DMS 273 treated with DMSO at 0.1 percent for 48 hours (cell line): ENCODE measurements around the gene ENC1.

ENCODE experiments used
- DNase-seq: peaks from one replicate; lab custom pipeline; 2025; lab: John Stamatoyannopoulos, UW

Gene ENC1

DNA sequence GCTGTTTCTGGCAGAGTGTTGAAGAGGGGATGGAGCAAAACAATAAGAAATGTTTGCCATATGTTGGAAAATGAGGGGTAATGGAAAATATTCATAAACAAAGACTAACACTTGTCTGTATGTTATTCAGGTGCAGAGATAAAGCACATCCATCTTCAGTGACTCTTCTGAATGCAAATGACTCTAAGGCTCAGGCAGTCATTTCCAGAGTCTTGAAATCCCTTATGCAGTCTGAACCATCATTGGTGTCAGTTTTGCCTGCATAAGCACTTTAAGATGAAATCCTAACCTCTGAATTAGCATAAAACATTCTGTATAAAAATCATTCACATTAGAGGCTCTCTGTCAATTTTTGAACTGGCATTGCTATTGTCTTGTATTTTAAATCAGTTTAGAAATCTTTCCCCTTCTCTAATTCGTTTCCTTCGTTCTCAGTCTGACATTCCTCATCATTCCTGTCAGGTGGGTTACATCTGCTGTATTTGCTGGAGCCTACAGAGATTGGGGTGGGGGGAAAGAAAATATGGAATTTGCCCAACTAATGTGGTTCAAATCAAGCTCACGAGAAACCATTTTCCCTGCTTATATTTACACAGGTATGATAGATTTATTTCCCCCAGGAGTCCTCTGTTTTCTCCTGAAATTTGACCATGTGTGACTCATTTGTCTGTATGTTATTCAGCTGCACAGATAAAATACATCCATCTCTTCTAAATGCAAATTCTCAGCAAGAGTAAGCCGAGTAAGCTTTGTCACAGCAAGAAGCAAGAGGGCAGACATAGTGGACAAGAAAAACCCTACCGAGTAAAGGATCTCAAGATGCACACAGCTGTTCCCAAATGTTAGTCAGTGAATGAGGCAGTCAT lies 31.6 kb downstream of the ENC1 start:
- no peak for DNase-seq

DNA sequence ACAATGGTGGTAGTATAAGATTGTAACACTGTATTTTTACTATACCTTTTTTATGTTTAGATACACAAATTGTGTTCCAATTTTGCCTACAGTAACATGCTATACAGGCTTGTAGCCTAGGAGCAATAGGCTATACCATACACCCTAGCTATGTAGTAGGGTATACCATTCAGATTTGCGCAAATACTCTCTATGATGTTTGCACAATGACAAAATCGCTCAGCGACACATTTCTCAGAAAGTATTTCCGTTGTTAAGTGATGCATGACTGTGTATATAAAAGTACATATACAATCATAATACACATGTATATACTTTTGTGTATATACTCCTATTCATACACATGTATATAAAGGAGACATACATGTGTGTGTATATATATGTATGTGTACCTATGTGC lies 34.8 kb downstream of the ENC1 start:
- no peak for DNase-seq

DNA sequence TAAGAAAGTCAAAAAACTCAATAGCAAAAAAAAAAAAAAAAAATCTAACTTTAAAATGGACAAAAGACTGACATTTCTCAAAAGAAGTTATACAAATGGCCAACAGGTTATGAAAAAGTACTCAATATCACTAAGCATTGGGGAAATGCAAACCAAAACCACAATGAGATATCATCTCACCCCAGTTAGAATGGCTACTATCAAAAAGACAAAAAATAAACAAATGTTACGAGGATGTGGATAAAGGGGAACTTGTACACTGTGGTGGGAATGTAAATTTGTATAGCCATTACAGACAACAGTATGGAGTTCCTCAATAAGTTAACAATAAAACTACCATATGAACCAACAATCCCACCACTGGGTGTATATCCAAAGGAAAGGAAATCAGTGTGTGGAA lies 37.2 kb downstream of the ENC1 start:
- no peak for DNase-seq

DNA sequence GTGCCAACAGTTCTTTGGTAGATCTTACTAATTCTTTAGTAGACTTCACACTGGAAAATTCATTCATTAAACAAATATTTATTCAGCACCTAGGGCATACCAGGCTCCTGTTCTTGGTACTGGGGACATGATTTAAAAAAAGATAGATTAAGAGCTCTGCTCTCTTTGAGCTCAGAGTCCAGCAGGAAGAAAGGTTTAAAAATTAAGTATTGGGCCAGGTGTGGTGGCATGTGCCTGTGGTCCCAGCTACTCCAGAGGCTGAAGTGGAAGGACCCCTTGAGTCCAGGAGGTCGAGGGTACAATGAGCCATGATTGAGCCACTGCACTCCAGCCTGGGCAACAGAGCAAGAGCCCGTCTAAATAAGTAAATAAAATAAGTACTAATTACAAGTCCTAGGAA lies 41.4 kb downstream of the ENC1 start:
- DNase-seq: no peak

DNA sequence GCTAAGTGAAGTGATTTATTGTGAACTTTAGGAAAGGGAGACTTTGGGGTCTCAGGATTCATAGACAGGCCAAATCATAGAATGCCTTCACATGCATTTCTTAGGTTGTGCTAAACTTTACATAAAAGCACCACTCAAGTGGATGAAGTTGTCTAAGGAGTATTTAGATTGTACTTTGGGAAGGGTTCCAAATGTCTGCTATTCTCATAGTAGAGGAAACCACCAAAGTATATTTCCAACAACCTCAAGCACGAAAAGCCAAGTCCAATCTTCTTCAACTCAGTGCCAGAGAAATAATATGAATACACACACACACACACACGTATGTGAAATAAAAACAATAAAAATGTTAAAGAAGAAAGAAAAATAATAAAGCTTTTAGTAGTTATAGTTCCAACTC lies 41.8 kb downstream of the ENC1 start:
- DNase-seq: no peak

DNA sequence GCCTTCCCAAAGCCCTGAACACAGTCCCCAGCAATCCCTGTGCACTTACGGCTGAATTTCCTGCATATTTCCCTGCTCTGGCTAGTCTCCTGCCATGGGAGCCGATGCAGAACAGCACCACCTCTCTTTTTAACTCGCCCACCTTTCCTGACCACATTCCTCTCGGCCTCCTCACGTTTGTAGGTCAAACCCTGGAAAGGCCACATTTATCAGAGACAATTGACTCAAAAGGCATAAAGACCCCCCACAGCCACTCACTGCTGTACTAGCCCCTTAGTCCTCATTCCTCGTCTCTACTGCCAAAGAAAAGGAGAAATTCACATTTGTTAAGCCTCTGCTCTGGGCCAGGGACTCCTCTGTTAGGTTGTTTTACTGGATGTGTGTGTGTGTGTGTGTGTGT lies 43.6 kb downstream of the ENC1 start:
- no peak for DNase-seq

DNA sequence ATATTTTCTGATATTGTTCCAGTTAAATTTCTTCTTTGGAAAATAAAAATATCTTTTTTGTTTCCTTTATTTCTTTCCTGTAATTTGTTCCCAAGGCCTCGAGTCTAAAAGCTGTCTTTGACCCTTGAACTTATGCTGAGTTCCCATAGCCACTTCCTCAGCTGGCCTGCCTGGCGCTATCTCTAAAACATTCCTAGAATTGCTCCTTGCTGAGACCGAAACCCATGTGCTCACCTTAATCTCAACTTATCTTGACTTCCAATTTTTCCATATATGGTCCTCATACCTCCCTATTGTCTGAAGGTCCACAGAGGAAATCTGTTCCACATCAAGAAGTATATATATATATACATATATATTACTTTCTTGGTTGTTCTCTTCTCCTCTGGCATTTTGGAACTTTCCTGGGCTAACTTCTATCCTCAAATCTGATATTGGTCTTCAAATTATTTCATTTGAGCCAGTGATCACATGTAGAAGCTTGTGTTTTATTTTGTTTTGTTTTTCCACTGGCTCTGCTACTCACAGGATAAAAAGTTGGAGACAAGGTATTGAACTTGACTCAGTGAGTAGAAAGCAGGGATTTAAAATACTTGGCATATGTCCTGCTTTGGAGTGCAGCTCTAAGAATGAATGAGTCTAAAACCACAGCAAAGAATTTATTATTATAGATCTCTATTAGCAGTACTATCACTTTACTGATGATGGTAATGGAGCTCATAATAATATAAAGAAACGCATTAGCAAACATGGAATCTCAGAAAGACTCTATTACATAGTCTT lies 45.2 kb downstream of the ENC1 start:
- DNase-seq: no peak

DNA sequence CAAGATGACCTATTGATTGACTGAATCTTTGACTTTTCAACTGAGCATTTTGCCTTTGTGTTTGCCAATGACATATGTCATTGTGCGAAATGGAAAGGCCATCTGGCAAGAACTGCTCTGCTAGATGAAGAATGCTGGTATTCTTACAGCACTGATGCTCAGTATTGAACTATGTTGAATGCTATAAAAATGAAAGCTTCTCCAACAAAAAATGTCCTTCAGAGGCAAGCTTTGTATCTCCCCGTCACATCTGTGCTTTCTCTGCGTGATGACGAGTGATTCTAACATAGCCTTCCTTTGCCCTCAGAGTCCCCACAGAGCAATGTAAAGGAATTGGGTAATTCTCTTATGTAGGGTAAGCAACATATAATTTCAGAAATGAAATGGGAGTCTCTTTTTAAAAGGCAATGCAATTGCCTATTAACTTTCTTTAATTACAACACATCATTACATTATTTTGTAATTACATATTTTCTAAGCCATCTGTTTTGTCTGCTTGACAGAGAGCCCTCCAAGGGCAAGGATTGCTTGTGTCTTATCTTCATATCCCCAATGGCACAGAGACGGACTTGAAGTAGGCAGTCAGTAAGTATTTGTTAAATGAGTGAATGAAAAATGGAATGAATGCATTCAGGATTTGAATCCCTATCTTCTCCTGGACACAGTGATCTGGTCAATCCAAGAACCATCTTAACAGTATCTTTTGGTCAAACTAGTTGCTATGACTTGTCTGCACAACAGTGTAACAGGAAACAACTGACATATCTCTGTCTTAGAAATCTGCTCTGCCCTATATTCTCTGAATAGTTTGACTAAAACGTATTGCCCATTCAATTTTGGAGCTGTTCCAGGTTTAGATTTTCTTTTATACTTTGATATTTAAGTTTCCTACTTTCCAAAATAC lies 46.1 kb downstream of the ENC1 start:
- DNase-seq: no peak

DNA sequence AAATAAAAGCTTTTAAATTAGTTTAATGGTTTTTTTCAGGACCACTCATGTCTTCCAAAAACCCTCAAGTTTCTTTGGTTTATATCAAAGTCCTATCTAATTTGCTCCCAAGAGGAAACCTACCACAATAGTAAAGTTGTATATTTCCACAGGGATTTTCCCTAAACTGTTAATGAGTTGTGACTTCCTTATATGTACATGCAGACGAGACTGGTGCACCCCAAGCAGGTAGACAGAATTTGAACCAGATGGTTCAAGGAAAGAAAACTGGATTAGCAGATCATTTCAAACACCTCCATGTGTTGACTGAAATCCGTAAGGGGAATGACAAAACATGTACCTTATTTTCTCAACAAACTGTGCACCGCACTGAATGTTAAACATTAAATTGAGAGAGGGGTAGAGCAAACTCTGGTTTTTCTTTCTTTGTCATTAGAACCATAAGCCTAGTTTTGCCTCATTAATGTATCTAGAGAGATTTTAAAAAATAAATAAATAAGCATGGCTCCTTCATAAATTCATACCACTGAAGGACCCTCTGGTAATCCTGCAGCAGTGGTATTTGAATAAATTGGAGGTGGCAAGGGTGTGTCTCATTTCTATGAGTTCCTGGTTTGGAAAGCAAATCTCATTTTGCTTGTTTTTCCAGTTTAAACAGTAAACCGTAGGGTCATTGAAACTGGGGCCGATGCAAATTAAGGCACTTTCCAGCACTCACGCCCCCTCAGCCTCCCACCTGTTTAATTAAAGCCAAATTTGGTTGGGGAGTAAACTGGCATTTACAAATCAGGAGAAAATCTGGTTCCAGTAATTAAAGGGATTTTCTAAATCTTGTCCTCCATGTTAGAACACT lies 51.1 kb downstream of the ENC1 start:
- no peak for DNase-seq

DNA sequence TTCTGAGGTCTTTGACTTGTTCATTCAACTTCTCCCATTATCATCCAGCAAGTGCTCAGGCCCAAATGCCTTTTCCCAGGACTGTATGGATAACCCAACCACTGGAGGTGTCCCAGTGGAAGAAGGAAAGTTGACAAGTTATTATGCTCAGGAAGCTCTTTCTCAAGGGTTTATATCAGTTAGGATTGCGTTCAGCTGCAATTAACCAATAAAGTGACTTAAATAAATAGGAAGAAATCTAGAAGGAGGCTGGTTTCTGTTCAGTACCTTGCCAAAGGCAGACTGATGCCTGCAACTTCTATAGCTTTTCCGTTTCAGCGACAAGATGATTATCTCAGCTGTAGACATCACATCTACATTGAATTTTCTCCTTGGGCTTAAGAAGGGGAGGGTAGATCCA lies 52.1 kb downstream of the ENC1 start:
- DNase-seq: no peak

DNA sequence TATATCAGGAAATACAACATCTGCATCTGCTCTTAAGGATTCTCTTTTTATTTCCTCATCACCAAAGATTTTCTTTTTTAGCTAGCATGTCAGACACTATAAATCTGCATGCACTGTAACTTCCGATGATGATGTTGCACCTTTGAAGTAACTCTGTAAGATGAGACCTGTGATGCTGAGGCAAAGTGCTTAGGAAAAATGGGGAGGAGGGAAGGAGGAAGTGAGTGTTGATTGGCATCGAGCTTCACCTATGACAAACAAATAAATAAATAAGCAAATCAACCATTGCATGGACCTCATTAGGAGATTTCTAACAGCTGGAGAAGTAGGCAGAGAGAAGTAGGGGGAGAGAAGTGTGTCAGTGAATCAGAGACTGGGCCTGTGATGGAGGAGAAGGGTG lies 52.6 kb downstream of the ENC1 start:
- DNase-seq: no peak

DNA sequence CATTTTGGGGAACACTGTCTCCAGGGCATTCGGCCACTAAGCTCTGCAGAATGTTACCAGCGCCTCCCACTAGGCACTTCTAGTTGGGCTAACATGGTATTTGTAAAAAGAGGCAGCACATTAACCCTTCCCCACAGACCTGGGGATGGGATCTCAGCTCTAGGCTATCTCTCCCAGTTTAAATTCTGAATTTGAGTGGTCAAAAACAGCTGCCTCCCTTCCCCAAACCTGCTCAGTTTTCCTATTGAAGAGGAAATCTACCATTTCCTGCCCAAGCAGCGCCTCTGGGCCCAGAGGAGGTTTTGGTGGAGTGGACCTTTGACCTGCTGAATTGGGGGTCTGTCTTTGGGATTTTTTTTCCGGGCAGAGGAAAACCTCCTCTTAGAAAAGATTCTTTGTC lies 53.2 kb downstream of the ENC1 start:
- no peak for DNase-seq

DNA sequence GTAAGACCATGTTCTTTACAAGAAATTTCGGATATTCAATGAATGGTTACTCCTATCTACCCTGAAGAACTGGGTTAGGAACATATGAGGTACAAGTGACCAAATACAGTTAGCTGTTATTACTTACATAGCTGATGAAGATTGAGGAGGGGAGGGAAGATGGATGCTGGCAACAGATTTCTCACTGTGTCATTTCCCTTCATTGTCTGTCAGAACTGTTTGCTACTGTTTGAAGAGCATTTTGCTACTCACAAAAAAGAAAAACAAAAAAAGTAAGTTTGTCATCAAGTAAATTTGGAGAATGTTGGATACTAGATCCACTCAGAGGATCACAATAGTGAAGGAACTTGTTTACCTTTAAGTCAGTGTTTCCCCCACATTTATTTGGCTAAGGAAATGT lies 53.7 kb downstream of the ENC1 start:
- no peak for DNase-seq

DNA sequence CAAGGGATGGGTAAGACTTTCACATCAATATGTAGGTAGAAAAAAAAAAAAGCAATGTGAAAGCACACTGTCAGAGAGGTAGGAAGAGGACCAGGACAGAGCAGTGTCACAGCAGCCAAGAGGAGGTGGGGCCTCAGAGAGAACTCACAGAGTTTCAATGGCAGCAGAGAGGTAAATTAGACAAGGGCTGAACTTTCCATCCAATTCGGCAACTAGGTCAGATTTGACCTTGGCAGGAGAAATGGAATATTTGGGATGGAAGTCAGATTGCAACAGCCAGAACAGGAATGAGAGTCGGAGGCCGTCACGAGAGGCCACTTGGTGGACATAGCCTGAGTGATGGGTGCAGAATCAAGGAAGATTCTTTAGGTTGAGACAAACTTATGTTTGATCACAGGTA lies 57.7 kb downstream of the ENC1 start:
- no peak for DNase-seq

DNA sequence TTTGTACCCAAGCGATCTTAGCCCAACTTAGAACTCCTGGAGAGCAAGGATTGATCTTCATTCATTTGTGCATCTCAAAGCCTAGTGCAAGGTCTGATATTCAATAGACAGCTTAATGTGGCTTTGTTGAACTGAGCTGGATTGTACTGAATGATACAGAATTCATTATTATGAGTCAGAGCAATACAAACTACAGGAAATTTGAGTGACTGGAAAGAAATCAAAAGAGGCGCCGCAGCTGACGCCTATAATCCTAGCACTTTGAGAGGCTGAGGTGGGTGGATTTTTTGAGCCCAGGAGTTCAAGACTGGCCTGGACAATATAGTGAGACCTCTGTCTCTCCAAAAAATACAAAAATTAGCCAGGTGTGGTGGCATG lies 58.6 kb downstream of the ENC1 start:
- no peak for DNase-seq

DNA sequence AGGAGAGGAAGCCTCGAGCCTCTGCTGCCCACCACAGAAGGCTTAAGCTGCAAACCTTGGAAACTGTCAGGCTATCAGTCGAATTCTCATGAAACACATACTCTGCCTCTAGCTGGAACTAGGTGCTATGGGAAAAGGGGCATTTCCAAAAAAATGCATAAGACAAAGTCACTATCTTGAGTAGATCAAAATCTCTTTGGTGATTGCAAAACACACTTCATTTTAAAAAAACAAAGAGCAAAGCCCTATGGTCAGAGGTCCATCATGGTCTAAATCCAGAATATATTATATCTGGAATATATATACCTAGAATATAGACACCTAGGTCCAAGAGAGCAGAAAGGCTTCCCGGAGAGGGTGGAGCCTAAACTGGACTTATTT lies 59.8 kb downstream of the ENC1 start:
- DNase-seq: no peak

DNA sequence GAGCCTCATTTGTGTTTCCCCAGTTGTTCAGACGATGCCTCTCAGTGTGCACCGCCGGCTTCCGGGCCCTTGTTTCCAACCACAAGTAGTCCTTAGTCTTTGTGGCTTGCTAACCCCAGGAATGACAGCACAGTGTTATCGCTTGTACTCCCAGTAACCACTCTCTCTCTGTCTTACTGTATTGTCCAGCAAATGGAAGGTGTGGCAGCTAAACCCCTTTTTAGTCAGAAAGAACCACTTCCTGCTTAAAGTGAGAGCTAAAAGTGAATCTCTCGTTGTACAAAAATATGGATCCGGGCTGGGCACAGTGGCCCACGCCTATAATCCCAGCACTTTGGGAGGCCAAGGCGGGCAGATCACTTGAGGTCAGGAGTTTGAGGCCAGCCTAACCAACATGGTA lies 61.3 kb downstream of the ENC1 start:
- DNase-seq: no peak

DNA sequence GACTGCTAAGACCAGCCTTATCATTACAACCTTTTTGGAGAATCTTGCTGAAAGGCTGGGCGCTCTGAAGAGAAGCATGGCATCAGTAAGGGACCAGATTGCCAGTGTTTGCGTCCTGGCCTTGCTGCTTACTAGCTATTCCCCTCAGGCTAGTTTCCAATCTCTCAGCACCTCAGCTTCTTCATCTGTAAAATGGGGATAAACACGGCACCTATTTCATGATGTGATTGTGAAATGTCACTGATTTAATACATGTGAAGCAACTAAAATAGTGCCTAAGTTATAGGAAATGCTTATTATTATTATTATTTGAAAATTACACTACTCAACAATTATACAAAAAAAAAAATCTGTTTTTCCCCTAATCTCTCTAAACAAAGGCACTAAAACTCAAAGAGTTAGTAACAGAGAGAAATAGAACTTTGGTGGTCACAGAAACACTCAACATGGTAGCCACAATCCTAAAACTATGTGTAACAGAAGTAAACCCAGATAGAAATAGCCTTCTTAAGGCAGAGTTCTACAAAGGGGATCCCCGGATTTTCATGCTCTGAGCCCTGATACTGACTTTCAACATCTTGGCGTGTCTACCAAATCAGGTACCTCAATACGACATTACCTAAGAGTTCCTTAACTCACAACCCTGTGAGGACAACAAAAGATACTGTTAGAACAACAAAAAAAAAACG lies 62.0 kb downstream of the ENC1 start:
- no peak for DNase-seq
